COLO829 (cell line): Measurements from ENCODE around the gene KRT31.
"Not testable (repeated sequence)": the region's sequence is repeated elsewhere in the genome, so short reads cannot be mapped to it uniquely, and the experiment has no call there.

ENCODE experiments used
- DNase-seq: peaks from one replicate; pipeline ENCODE4 v3.0.0; 2012; ENCODE audit warnings: low spot score

The KRT31 gene

DNA sequence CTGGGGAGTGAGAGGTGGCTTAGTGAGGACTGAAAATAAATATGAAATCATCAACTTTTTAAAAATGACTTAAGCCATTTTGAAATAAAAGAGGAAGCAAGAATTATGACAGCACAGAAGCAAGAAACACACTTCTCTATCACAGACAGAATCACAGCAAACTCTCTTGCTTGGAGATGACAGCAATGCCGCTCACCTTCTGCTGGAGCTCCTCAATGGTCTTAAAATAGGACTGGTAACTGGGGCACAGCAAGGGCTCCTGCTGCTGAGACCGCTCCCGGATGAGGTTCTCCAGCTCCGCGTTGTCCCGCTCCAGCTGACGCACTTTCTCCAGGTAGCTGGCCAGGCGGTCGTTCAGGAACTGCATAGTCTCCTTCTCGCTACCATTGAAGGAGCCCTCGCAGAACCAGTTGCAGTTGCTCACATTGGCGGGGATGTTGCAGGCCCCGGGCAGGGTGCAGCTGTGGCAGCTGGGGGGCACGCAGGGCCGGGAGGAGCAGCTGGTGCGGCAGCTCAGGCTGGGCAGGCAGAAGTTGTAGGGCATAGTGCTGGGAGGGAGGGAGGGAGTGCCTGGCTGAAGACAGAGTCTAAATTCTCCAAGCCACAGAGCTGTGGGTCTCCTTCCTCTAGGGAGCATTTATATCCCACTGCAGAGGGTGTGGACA lies at the start of gene KRT31:
KRT31 (minus strand) TSS at position 613 of the 665 bp plus-strand sequence; CDS start at position 544, 69 bp downstream.
- DNase-seq = no peak

DNA sequence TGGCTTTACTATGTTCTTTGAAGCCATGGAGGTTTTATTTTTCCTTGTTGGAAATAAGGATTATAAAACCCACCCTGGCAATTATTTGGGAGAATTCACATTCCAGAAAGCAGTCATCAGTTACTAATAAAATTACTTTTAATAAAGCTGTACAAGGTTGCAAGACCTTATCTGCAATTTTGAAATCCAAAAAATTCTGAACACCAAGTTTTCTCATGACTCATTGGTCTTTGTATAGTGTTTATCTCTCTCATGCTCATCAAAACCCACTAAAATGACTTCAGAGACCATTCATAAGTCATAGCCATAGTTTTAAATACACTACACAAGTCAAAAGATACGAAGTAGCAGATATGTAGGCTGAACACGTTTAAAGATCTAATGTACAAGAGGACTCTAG lies 49.4 kb upstream of the KRT31 start:
- DNase-seq = peak; percentile 54

- no peak for DNase-seq
Observed at GRCh38 chr17:41444640-41445039, 47.2 kb upstream of the KRT31 start.

DNA sequence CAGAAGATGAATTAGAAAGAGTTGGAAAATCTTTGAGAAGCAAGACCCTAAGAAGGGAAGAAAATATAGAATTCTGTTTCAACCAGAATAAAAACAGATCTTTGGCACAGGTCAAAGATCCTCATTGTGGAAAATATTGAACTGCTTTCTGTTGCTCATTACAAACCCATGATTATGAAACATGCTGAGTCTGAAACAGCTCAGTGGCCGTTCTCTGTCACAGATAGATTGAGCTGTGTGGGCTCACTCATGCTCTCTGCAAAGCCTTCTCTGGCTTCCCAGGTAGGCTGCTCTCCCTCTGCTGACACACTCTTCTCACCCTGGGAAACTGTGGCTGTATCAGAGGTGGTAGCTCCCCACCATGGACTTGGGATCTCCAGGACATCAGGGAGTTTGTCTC lies 46.8 kb upstream of the KRT31 start:
- no peak for DNase-seq

GRCh38 chr17:41442739-41443138 lies 45.3 kb upstream of the KRT31 start:
- peak; percentile 36 for DNase-seq

GRCh38 chr17:41440531-41441033 lies 43.2 kb upstream of the KRT31 start, which contains the start of gene KRT38:
KRT38 (minus strand) TSS chr17:41440983; CDS start chr17:41440921, 62 bp downstream.
- no peak for DNase-seq

DNA sequence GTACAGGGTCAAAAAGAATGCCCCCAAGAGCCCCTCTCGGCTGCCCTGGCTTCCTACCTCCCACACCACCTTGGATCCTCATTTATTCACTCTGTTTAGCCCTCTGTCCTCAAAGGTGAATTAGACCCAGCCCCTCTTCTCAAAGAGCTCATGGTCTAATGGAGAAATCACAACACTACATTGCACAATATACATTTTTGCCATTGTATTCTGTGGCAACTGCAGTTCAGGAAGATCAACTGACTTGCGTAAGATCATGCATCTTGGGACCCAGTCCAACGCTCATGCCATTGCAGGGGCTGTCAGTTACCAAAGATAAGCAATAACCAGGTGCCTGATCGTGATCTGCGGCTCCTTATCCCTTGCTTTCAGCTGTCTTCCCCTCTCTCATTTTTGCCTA lies 42.0 kb upstream of the KRT31 start:
- DNase-seq = no peak

DNA sequence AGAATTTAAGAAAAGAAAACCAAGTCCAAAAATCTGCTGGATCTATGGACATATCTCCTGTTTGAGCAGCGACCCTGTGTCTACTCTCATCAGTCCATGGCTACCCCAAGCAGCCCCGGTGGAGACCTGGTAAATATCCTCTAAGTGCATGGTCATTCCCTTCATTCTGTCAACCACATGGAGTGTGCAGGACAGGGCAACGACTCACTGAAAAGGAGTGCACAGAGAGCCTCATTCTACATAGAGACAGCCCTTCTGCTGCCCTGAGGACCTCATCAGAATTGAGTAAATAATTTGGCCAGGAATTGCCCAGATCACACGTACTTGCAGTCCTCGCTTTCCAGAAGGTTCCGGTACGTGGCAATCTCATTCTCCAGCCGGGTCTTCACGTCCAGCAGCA lies 40.4 kb upstream of the KRT31 start:
- no peak for DNase-seq

DNA sequence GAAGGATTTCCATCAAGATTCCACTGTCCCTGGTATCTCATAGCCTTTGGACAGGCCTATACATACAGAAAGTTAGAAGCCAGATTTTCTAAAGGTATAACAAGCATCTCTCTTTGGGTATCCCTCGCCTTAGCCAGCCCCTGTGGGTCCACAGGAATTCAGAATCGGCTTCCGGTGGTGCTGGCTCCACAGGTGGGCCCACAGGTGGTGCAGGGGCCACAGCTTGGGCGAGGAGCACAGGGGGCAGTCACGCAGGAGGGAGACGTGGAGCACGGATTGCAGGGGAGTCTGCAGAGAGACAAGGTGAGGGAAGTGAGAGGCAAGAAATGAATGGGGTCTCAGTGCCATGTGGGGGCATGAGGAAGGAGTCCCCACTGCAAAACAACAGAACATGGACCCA lies 39.8 kb upstream of the KRT31 start:
- DNase-seq = no peak

- DNase-seq = no peak
Observed at GRCh38 chr17:41434415-41434814, 37.0 kb upstream of the KRT31 start.

DNA sequence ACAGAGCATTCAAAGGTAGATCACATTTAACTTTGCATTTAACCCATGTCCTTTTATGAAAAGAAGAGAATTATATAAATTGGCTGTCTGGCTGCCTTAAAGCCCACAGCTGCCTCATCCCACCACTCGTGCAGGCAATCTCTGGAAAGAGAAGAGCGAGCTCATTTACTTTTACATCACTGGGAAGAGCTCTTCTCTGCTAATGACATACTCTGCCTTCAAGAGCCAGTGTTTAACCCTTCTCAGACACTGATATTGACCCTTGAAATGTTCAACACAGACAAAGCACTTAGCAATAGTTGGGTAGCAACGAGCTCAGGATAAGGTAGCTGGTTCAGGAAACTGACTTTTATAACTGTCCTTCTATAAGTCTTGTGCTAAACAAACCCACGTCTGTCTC lies 36.6 kb upstream of the KRT31 start:
- DNase-seq = no peak

GRCh38 chr17:41433586-41433985 lies 36.2 kb upstream of the KRT31 start:
- DNase-seq = no peak

GRCh38 chr17:41430376-41430775 lies 33.0 kb upstream of the KRT31 start:
- not testable (repeated sequence) for DNase-seq

GRCh38 chr17:41429667-41430066 lies 32.3 kb upstream of the KRT31 start:
- no peak for DNase-seq

DNA sequence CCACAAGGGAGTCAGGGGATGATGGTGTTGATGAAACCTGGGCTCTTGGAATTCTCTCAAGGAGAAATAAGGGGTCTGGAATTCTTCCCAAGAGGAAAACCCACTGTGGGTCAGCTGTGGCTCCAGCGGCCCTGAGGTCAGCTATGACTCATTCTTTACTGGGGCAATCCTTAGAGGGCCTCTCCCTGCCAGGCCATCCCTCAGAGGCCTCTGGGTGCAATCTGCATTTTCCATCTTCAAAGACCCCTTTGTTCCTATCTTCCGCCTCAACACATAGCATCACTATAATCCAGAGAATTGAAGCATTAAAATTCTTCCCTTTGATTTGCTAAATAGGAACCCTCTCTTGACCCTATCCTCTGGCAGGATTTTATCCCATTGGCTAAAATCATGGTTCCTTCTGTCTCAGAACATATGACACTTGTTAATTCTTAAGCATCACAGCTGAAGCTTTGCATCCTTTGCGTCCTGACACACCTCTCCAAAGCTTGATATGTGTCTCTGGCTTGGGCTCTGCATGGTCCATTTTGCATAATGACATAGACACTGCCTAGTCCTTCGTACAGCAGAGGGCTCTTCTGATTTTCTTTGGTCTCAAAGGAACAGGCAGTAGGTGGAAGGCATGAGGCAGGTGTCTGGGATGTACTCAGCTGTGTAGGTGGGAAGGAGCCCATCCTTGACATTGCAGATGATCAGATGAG lies 31.3 kb upstream of the KRT31 start:
- peak; percentile 97 for DNase-seq

GRCh38 chr17:41424111-41424635 lies 26.8 kb upstream of the KRT31 start, which contains the start of gene KRT37:
KRT37 (minus strand) TSS chr17:41424585; CDS start chr17:41424523, 62 bp downstream.
- no peak for DNase-seq

GRCh38 chr17:41422586-41422985 lies 25.2 kb upstream of the KRT31 start:
- DNase-seq = not testable (repeated sequence)

DNA sequence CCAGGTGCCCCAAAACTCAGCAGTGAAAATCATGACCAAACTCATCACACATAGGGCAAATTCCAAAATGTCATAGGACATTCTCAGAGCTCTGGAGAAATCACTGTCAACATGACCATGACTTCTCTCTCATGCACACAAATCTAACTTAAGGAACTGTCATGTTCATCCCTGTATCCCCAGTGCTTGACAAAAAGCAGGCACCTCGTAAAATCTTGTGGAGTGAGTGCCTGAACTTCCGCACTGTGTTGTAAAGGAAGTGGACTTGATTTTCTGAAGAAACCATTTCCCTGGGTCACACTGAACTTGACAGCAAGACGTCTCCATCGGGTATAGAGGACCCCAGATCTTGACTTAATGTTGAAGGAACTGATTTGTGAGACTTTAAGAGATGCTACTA lies 24.2 kb upstream of the KRT31 start:
- DNase-seq = no peak

DNA sequence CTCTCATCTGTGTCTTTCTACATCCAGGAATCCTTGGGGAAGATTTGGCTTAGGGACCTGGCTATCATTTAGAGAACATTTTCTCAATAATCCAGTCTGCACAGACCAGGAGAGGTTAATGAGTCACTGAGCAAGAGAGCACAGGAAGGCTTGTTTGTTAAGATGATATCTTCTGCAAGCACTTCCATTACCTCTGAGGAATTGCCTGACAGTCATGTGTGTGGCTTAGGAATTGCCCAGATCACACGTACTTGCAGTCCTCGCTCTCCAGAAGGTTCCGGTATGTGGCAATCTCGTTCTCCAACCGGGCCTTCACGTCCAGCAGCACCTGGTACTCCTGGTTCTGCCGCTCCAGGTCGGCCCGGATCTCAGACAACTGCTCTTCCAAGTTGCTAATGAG lies 23.7 kb upstream of the KRT31 start:
- no peak for DNase-seq

GRCh38 chr17:41420134-41420533 lies 22.7 kb upstream of the KRT31 start:
- no peak for DNase-seq

GRCh38 chr17:41419716-41420115 lies 22.3 kb upstream of the KRT31 start:
- DNase-seq = no peak

DNA sequence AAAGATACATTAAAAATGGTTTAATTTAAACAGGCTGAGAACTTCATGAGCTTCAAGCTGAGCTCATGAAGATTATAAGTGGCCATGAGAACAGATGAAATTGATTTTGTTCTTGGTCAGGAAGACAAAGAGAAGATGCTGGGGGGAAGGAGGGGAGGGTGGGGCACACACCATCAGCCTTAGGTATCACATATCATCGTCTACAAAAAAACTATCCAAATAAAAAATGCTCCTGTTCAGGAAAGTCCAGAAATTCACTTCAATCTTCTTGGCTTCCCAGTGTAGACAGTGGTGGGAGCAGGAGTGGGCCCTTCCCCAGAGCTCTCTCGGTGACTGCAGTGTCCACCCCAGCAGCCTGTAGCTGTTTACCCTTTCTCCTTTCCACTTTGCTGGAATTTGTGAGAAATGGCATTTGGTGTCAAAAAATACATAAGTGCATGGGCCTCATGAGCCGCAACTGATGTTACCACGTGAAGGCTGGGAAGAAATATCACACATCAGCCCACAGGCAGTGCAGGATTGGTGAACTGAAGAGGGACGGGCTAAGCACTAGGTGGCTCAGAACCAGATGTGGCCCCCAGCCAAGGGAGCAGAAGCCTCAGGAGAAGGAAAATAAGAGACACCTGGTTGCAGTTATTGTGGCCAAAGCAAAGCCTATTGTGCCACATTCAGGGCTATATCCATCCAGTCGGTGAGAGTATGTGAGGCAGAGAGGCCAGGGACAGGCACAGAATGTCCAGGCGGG lies 20.9 kb upstream of the KRT31 start:
- DNase-seq = no peak
